Endothelial cell (in vitro differentiated cells): ENCODE results near the gene POU5F1. TPM values are rescaled to one million over a fixed set of nuclear protein-coding genes. Genes with fewer than 3 reads are reported as not detected.
"Not testable (repeated sequence)": the region's sequence is repeated elsewhere in the genome, so short reads cannot be mapped to it uniquely, and the experiment has no call there.

ENCODE experiments used
- DNase-seq: peaks from one replicate; pipeline ENCODE4 v3.0.0; 2021; ENCODE audit warnings: low spot score
- H3K27ac Mint-ChIP-seq: one replicate; pipeline ENCODE4 v1.8.0; 2021; ENCODE audit warnings: mixed read lengths, inconsistent platforms; ENCODE audit not compliant: unreplicated experiment
- H3K27me3 Mint-ChIP-seq: one replicate; pipeline ENCODE4 v1.8.0; 2021; ENCODE audit warnings: mild to moderate bottlenecking, moderate library complexity, mixed read lengths, inconsistent platforms; ENCODE audit not compliant: unreplicated experiment
- H3K36me3 Mint-ChIP-seq: one replicate; pipeline ENCODE4 v1.8.0; 2021; ENCODE audit warnings: mild to moderate bottlenecking, low read depth, mixed read lengths, inconsistent platforms; ENCODE audit not compliant: unreplicated experiment
- H3K4me1 Mint-ChIP-seq: one replicate; pipeline ENCODE4 v1.8.0; 2021; ENCODE audit warnings: mild to moderate bottlenecking, mixed read lengths, inconsistent platforms; ENCODE audit not compliant: unreplicated experiment
- H3K4me3 Mint-ChIP-seq: one replicate; pipeline ENCODE4 v1.8.0; 2021; ENCODE audit warnings: mild to moderate bottlenecking, mixed read lengths, inconsistent platforms; ENCODE audit not compliant: unreplicated experiment
- H3K9me3 Mint-ChIP-seq: one replicate; pipeline ENCODE4 v1.8.0; 2021; ENCODE audit warnings: mixed read lengths, inconsistent platforms; ENCODE audit not compliant: unreplicated experiment
- total RNA-seq: library from RNA; stranded (reverse); fragmentation: NEBNext Ultra II Directional; extraction: Animal tissue kit (Norgen Biotek cat#: 25700); gene quantifications from one replicate; pipeline ENCODE4 v1.2.1, GENCODE V29; 2021; ENCODE audit not compliant: unreplicated experiment
- TF ChIP-seq, protein P1 (sequence below): fragments of 200-600 bp; sonication (generic); IDR thresholded peaks from one replicate; pipeline ENCODE4 v1.5.0; 2021; ENCODE audit warnings: antibody characterized with exemption; ENCODE audit not compliant: unreplicated experiment

POU5F1 gene
- total RNA-seq, 1 donor from 2014 or later, result 88.7 TPM

GRCh38 chr6:31187780-31188194 lies 17.3 kb upstream of the POU5F1 start:
- Mint-ChIP-seq H3K36me3 (no peaks in the 10 kb centered on the region), H3K27me3 (peaks cover 3% of the 10 kb centered on the region), H3K4me3 (no peak overlapping the region), H3K4me1 (no peaks in the 10 kb centered on the region), H3K9me3 (no peaks in the 10 kb centered on the region), H3K27ac (no peak overlapping the region)
- TF ChIP-seq, protein P1, sequence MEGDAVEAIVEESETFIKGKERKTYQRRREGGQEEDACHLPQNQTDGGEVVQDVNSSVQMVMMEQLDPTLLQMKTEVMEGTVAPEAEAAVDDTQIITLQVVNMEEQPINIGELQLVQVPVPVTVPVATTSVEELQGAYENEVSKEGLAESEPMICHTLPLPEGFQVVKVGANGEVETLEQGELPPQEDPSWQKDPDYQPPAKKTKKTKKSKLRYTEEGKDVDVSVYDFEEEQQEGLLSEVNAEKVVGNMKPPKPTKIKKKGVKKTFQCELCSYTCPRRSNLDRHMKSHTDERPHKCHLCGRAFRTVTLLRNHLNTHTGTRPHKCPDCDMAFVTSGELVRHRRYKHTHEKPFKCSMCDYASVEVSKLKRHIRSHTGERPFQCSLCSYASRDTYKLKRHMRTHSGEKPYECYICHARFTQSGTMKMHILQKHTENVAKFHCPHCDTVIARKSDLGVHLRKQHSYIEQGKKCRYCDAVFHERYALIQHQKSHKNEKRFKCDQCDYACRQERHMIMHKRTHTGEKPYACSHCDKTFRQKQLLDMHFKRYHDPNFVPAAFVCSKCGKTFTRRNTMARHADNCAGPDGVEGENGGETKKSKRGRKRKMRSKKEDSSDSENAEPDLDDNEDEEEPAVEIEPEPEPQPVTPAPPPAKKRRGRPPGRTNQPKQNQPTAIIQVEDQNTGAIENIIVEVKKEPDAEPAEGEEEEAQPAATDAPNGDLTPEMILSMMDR, result no peak
- no peak for DNase-seq

GRCh38 chr6:31186052-31186734 lies 15.7 kb upstream of the POU5F1 start:
- TF ChIP-seq, protein P1, result no peak
- peaks cover 3% of the 10 kb centered on the region for H3K27me3 Mint-ChIP-seq
- no peak overlapping the region for H3K27ac Mint-ChIP-seq
- DNase-seq, result no peak
- no peaks in the 10 kb centered on the region for H3K9me3 Mint-ChIP-seq
- no peak overlapping the region for H3K4me3 Mint-ChIP-seq
- no peaks in the 10 kb centered on the region for H3K36me3 Mint-ChIP-seq
- no peaks in the 10 kb centered on the region for H3K4me1 Mint-ChIP-seq

DNA sequence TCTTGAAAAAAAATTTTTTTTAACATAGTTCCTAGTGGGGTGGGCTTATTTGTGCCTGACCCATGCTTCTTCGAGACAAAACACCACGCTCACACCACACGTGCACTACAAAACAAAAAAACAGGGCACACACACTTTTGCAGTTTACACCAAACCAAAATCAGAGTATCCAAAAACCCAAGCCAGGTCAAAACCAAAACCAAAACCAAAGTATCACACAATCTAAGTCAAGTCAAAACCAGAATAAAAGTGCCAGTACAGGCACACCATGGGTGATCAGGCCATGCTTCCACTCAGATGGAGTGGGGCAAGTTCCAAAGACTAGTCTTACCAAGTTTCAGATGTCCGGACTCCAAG lies 15.2 kb upstream of the POU5F1 start:
- H3K36me3 Mint-ChIP-seq, DNase-seq, H3K4me3 Mint-ChIP-seq, H3K27me3 Mint-ChIP-seq, H3K27ac Mint-ChIP-seq, H3K9me3 Mint-ChIP-seq, H3K4me1 Mint-ChIP-seq: not testable (repeated sequence)

DNA sequence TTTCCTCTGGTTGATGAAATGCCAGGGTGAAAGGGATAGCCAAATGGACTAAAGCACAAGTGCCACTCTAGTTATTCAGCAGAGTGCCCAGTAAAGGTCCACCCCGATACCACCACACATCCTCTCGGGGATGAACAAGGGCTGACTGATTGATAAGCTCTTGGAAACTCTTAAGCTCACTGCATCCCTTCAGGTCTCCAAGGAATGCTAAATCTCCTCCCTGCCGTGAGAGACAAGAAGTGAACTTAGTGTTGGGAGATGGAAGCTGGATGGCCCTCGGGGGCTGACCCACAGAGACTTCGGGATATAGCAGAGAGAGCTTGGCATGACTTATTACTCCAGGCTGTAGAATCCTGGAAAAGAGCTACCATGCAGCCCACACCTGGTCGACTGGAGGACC lies 13.4 kb upstream of the POU5F1 start:
- H3K4me3 Mint-ChIP-seq, DNase-seq, H3K9me3 Mint-ChIP-seq, H3K27me3 Mint-ChIP-seq, H3K36me3 Mint-ChIP-seq, H3K4me1 Mint-ChIP-seq, H3K27ac Mint-ChIP-seq: not testable (repeated sequence)

DNA sequence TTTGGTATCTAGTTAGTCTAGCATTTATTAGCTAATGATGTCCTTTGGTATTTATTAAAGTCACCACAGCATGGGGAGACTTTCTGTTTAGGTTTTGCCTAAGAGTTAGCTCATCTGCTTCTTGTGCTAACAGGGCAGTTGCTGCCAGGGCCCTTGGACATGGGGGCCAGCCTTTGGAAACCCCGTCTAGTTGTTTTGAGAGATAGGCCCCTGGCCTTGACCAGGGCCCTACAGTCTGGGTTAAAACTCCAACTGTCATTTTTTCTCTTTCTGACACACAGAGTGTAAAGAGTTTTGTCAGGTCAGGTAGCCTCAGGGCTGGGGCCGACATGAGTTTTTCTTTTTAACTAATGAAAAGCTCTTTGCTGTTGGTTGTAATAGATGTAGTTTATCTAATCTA lies 12.8 kb upstream of the POU5F1 start:
- not testable (repeated sequence) for H3K4me1 Mint-ChIP-seq, H3K9me3 Mint-ChIP-seq

GRCh38 chr6:31180500-31180899 lies 10.0 kb upstream of the POU5F1 start:
- Mint-ChIP-seq H3K36me3 (no peaks in the 10 kb centered on the region), H3K27me3 (peaks cover 9% of the 10 kb centered on the region), H3K4me3 (no peak overlapping the region), H3K9me3 (no peaks in the 10 kb centered on the region), H3K4me1 (peaks cover 9% of the 10 kb centered on the region), H3K27ac (no peak overlapping the region)
- no peak for DNase-seq
- TF ChIP-seq, protein P1, result no peak

More for the DNA sequence above, 12.8 kb upstream of the POU5F1 start:
- not testable (repeated sequence) for H3K4me3 Mint-ChIP-seq, DNase-seq, H3K36me3 Mint-ChIP-seq, H3K27ac Mint-ChIP-seq, H3K27me3 Mint-ChIP-seq
